Adipose tissue (tissue), 3 donors: ENCODE data around the gene LRRC17. TPM values are rescaled to one million over a fixed set of nuclear protein-coding genes. Genes with fewer than 3 reads are reported as not detected.

ENCODE experiments used
- polyA plus RNA-seq, 3 donors: library from polyadenylated mRNA; stranded (reverse); fragments of 200-250 nt; gene quantifications; one replicate each; pipeline ENCODE4 v1.2.3, GENCODE V29; 2013
- donor health status: healthy with polysubstance abuse.
- donor health status: Bipolar disorder and iron deficiency.
- donor health status: healthy.

The LRRC17 gene
- polyA plus RNA-seq, 3 donors = 1.00 to 2.5 (median 1.2) TPM

Other genes starting within 250 kb of the LRRC17 start
- 1 to 10 TPM; 1.1 to 2.6 (median 1.6) TPM for gene POLR2J2, start 241.3 kb upstream of the LRRC17 start, polyA plus RNA-seq
- 1 to 10 TPM; 2.8 to 4.3 (median 3.7) TPM for gene FAM185A, start 164.0 kb upstream of the LRRC17 start, polyA plus RNA-seq
- gene FBXL13, start 161.8 kb downstream of the LRRC17 start, polyA plus RNA-seq = under 1 TPM; 0.38 to 0.59 (median 0.56) TPM
- 10 to 100 TPM; 19.0 to 28.3 (median 19.2) TPM for gene ARMC10, start 162.1 kb downstream of the LRRC17 start, polyA plus RNA-seq
- 1 to 10 TPM; 2.2 to 5.1 (median 2.6) TPM for gene NAPEPLD, start 236.1 kb downstream of the LRRC17 start, polyA plus RNA-seq